Nephron progenitor cell (in vitro differentiated cells): ENCODE measurements around the gene IRF5.
"Not testable (repeated sequence)": the region's sequence is repeated elsewhere in the genome, so short reads cannot be mapped to it uniquely, and the experiment has no call there.

ENCODE experiments used
- DNase-seq: peaks from one replicate; pipeline ENCODE4 v3.0.0; 2021
- H3K27ac Mint-ChIP-seq: 2 replicates; pipeline ENCODE4 v1.8.0; 2021; ENCODE audit warnings: mild to moderate bottlenecking, moderate library complexity, mixed read lengths
- H3K27me3 Mint-ChIP-seq: 2 replicates; pipeline ENCODE4 v1.8.0; 2021; ENCODE audit warnings: mild to moderate bottlenecking, low read depth, mixed read lengths; ENCODE audit not compliant: poor library complexity
- H3K36me3 Mint-ChIP-seq: 2 replicates; pipeline ENCODE4 v1.8.0; 2021; ENCODE audit warnings: low read depth, mixed read lengths
- H3K4me1 Mint-ChIP-seq: 2 replicates; pipeline ENCODE4 v1.8.0; 2021; ENCODE audit warnings: mixed read lengths
- H3K4me3 Mint-ChIP-seq: 2 replicates; pipeline ENCODE4 v1.8.0; 2021; ENCODE audit warnings: mild to moderate bottlenecking, moderate library complexity, mixed read lengths
- H3K9me3 Mint-ChIP-seq: 2 replicates; pipeline ENCODE4 v1.8.0; 2021; ENCODE audit warnings: mild to moderate bottlenecking, moderate library complexity, mixed read lengths
- TF ChIP-seq, protein P1 (sequence below): fragments of 200-600 bp; sonication (generic); IDR thresholded peaks from 2 replicates; pipeline ENCODE4 v1.5.0; 2021; ENCODE audit warnings: antibody characterized with exemption

Gene IRF5

DNA sequence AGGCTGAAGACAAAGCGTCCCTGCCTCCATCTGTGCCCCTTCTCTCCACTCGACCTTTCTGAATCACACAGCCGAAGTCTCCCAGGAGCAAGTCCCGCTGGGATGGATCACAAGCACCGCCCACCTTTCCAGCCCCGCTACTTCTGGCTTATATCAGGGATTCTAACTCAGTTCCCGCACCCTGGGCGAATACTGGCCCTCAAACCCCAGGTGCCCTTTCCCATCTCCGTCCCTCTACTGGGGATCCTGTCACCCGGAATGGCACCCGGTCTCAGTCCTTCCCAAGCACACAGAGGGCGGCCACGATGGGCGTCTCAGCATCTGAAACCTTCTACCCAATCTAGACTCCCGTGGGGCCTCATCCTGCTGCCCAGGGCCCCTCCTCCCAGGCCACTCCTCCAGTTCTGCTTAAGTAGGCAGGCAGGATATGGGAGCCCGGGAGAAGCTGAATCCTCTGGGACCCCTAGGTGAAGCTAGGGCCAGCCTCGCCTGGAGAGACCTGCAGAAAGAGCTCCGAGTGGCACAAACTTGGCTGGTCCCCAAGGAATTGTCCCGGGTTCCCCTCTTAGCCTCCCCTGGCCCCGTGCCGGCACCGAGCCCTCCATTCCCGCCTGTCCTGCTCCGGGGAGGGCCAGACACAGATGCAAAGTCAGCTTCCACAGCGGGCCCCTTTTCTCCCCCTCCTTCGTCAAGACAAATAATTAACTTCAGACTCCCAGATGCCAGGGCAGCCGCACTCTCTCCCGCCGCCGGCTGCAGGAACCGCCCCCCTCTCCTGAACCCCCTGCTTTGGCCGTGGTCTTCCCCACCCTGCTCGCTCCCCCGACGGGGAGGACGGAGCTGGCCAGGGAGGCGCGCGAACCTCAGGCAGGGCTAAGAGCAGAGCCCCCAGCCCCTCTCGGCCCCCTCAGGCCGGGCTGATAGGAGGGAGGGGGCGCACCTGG is 27.8 kb upstream of the IRF5 start:
- Mint-ChIP-seq H3K36me3 (peaks cover 16% of the 10 kb centered on the region), H3K4me3 (peak overlapping the region; percentile 85), H3K4me1 (peaks cover 52% of the 10 kb centered on the region), H3K27me3 (peaks cover 16% of the 10 kb centered on the region), H3K27ac (peak overlapping the region; percentile 98), H3K9me3 (no peaks in the 10 kb centered on the region)
- peak; percentile 70 for DNase-seq
- TF ChIP-seq, protein P1, sequence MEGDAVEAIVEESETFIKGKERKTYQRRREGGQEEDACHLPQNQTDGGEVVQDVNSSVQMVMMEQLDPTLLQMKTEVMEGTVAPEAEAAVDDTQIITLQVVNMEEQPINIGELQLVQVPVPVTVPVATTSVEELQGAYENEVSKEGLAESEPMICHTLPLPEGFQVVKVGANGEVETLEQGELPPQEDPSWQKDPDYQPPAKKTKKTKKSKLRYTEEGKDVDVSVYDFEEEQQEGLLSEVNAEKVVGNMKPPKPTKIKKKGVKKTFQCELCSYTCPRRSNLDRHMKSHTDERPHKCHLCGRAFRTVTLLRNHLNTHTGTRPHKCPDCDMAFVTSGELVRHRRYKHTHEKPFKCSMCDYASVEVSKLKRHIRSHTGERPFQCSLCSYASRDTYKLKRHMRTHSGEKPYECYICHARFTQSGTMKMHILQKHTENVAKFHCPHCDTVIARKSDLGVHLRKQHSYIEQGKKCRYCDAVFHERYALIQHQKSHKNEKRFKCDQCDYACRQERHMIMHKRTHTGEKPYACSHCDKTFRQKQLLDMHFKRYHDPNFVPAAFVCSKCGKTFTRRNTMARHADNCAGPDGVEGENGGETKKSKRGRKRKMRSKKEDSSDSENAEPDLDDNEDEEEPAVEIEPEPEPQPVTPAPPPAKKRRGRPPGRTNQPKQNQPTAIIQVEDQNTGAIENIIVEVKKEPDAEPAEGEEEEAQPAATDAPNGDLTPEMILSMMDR: no peak

DNA sequence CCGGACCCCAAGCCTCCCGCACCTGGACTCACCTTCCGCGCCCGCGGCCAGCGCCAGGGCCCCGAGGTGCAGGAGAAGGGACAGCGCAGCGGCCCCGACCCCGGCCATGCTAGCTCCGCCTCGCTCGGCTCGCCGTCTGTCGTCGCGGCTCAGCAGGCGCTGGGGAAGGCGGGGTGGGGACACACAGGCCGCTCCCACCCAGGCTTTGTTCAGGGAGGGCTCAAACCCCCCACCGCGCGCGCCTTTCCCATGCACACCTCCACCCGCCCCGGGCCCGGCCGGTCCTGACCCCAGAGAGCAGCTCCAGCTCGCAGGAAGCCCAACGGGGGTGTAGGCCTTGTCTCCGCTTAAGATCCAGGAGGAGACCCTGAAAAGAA is 27.2 kb upstream of the IRF5 start, which contains the start of gene KCP:
KCP (minus strand) TSS at position 141 of the 377 bp plus-strand sequence; CDS start at position 108, 33 bp downstream.
- Mint-ChIP-seq H3K36me3 (peaks cover 10% of the 10 kb centered on the region), H3K4me1 (peaks cover 57% of the 10 kb centered on the region), H3K4me3 (peak within 1 kb of the TSS; percentile 85), H3K27ac (peak within 1 kb of the TSS; percentile 98), H3K9me3 (no peaks in the 10 kb centered on the region), H3K27me3 (peaks cover 21% of the 10 kb centered on the region)
- TF ChIP-seq, protein P1: no peak
- DNase-seq: peak; percentile 77

DNA sequence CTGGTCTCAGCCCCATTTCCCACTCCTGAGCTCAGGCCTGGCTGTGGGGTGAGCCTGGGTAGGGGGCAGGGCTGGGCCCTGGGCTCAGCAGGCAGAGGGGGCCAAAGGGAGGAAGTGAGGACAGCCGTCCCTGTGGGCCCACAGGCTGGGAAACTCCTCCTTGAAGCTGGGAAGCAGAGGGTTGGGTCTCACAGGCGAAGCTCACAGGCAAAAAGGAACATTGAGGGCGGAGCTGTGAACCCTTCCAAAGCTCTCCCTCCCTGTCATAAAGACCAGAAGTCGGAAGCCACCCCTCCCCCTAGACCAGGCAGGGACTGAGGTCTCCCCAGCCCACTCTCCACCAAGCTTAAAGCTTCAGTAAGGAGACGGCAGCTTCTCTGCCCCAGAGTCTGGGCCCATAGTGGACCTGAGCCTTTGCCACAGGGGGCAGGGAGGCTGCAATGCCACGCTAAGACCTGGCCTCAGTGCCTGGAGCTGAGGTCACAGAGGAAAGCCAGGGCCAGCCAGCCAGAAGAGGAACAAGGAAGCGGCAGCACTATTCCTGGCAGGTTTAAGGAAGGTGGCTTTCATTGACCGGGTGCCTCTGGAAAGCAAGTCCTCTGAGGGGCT is 26.2 kb upstream of the IRF5 start:
- H3K36me3 Mint-ChIP-seq: peaks cover 4% of the 10 kb centered on the region
- no peaks in the 10 kb centered on the region for H3K9me3 Mint-ChIP-seq
- peaks cover 30% of the 10 kb centered on the region for H3K27me3 Mint-ChIP-seq
- TF ChIP-seq, protein P1: no peak
- peak; percentile 71 for DNase-seq
- H3K4me3 Mint-ChIP-seq: peak overlapping the region; percentile 79
- peak overlapping the region; percentile 98 for H3K27ac Mint-ChIP-seq
- peaks cover 57% of the 10 kb centered on the region for H3K4me1 Mint-ChIP-seq

DNA sequence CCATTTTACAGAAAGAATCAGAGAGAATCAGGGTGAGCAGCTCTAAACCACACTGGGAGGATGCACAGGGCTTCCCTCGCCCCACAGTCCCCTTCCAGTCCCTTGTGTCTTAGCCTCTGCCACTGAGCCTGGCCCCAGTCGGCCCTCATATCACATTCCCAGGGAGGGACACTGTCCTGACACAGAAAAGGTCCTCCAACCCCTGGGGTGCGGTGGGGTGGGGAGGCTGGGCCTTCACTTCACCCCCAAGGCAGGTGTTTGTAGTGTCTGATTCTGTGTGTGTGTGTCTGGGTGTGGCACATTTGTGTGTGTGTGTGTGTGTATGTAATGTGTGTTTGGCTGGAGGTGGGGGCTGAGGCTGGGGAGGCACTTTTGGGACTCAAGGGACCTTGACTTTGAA is 25.4 kb upstream of the IRF5 start:
- peak overlapping the region; percentile 79 for H3K4me3 Mint-ChIP-seq
- H3K27me3 Mint-ChIP-seq: peaks cover 37% of the 10 kb centered on the region
- no peaks in the 10 kb centered on the region for H3K9me3 Mint-ChIP-seq
- DNase-seq: no peak
- TF ChIP-seq, protein P1: no peak
- peak overlapping the region; percentile 29 for H3K27ac Mint-ChIP-seq
- no peaks in the 10 kb centered on the region for H3K36me3 Mint-ChIP-seq
- peaks cover 57% of the 10 kb centered on the region for H3K4me1 Mint-ChIP-seq

DNA sequence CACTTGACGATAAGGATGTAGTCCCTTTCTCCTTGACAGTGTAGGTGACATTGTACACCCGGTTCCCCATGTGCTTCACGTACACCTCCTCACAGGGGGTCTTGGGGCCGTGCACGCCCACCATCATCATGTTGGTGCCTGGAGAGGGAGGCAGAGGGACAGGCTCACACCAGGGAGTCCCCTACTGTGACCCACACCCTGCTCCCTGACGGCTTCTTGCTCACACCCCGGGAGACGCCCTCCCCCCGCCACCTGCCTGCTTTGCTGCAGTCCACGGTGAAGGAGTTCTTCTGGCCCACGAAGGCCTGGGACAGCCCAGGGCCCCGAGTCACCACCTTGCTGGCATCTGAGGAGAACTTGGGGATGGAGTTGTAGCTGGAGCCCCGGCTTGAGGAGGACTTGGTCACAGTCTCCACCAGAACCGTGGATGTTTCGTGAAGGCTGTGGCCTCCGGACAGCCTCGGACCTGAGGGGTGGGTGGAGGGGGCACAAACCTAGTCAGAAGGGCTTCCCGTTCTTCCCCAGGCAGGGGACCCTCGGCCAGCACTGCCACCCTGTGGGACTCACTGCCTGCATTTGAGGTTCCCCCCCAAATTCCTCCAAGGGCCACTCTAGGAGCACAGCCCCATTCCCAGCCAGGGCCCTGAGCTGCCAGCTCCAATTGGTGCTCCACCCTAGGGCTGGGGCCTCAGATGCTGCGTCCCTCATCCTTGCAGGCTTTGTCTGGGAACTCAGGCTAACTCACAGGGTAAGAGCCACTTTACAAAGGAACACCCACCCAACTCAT is 24.8 kb upstream of the IRF5 start:
- not testable (repeated sequence) for H3K27ac Mint-ChIP-seq, DNase-seq, H3K9me3 Mint-ChIP-seq, H3K36me3 Mint-ChIP-seq, H3K4me3 Mint-ChIP-seq
- Mint-ChIP-seq H3K27me3 (peaks cover 43% of the 10 kb centered on the region), H3K4me1 (peaks cover 54% of the 10 kb centered on the region)
